DMS153 treated with DMSO at 0.1 percent for 48 hours (cell line): ENCODE measurements around the gene ALKBH1.
"Not testable (repeated sequence)": the region's sequence is repeated elsewhere in the genome, so short reads cannot be mapped to it uniquely, and the experiment has no call there.

ENCODE experiments used
- DNase-seq: peaks from one replicate; lab custom pipeline; 2025; ENCODE audit not compliant: unreplicated experiment; lab: John Stamatoyannopoulos, UW

Gene ALKBH1

GRCh38 chr14:77674931-77675330 is 32.9 kb downstream of the ALKBH1 start:
- DNase-seq = no peak

- no peak for DNase-seq
Measured at GRCh38 chr14:77673193-77673592, 34.6 kb downstream of the ALKBH1 start.

- DNase-seq = no peak
Measured at GRCh38 chr14:77667331-77667730, 40.5 kb downstream of the ALKBH1 start.

- no peak for DNase-seq
Measured at GRCh38 chr14:77663293-77663692, 44.5 kb downstream of the ALKBH1 start.

GRCh38 chr14:77661562-77661961 is 46.3 kb downstream of the ALKBH1 start:
- DNase-seq = not testable (repeated sequence)

GRCh38 chr14:77660754-77661153 is 47.1 kb downstream of the ALKBH1 start:
- no peak for DNase-seq

GRCh38 chr14:77659831-77660230 is 48.0 kb downstream of the ALKBH1 start:
- DNase-seq = no peak

GRCh38 chr14:77657280-77657679 is 50.5 kb downstream of the ALKBH1 start:
- DNase-seq = no peak

- DNase-seq = peak; percentile 61
Measured at GRCh38 chr14:77654001-77654441, 53.8 kb downstream of the ALKBH1 start.

GRCh38 chr14:77649326-77649725 is 58.5 kb downstream of the ALKBH1 start:
- DNase-seq = no peak

- no peak for DNase-seq
Measured at GRCh38 chr14:77648520-77649200, 59.2 kb downstream of the ALKBH1 start.

- no peak for DNase-seq
Measured at GRCh38 chr14:77647853-77648252, 60.0 kb downstream of the ALKBH1 start.

- no peak for DNase-seq
Measured at GRCh38 chr14:77646907-77647306, 60.9 kb downstream of the ALKBH1 start.

- no peak for DNase-seq
Measured at GRCh38 chr14:77645520-77646230, 62.1 kb downstream of the ALKBH1 start.

- DNase-seq = no peak
Measured at GRCh38 chr14:77642407-77642806, 65.4 kb downstream of the ALKBH1 start.

- DNase-seq = peak; percentile 36
Measured at GRCh38 chr14:77641534-77642341, 66.1 kb downstream of the ALKBH1 start.

GRCh38 chr14:77640756-77641533 is 66.9 kb downstream of the ALKBH1 start:
- no peak for DNase-seq

GRCh38 chr14:77638771-77639171 is 69.1 kb downstream of the ALKBH1 start:
- no peak for DNase-seq

GRCh38 chr14:77635869-77636268 is 72.0 kb downstream of the ALKBH1 start:
- DNase-seq = peak; percentile 47

- DNase-seq = not testable (repeated sequence)
Measured at GRCh38 chr14:77635466-77635865, 72.4 kb downstream of the ALKBH1 start.

- DNase-seq = no peak
Measured at GRCh38 chr14:77630111-77630510, 77.7 kb downstream of the ALKBH1 start.
